Panc1 (cell line): Measurements from ENCODE around the gene SLC44A1. TPM values are rescaled to one million over a fixed set of nuclear protein-coding genes. Genes with fewer than 3 reads are reported as not detected.

Experiments
- ATAC-seq: fragments of 200-7000 bp; cut with Tn5 transposase; 2 replicates; pipeline ENCODE4 v1.9.1; 2020; ENCODE audit warnings: mild to moderate bottlenecking, moderate library complexity
- BruUV-seq: library from RNA; stranded (reverse); fragments of 400-500 nt; replicated peaks from 2 replicates; lab custom pipeline; 2021; lab: Mats Ljungman, UMichigan
- CTCF ChIA-PET: fragments of 300-600 bp; sonication (Branson Sonifier 250); formaldehyde crosslinking; loops from one replicate; lab custom pipeline; 2022; ENCODE audit warnings: antibody characterized with exemption; lab: Charles Lee
- POLR2A ChIA-PET: fragments of 300-600 bp; sonication (Branson Sonifier 250); formaldehyde crosslinking; loops from one replicate; lab custom pipeline; 2022; ENCODE audit warnings: antibody characterized with exemption; lab: Charles Lee
- DNase-seq: peaks from one replicate; pipeline ENCODE4 v3.0.0-alpha.2; 2010; ENCODE audit warnings: low read depth, low spot score
- H3K27ac ChIP-seq: 2 replicates; pipeline ENCODE4 v1.5.1; 2011; ENCODE audit warnings: mild to moderate bottlenecking, low read length, inconsistent platforms
- H3K27me3 ChIP-seq: fragments of 200-500 bp; sonication (Bioruptor generic); 2 replicates; pipeline ENCODE4 v1.6.0; 2014; ENCODE audit warnings: low read length, inconsistent platforms; ENCODE audit not compliant: control insufficient read depth, insufficient read depth
- H3K36me3 ChIP-seq: fragments of 200-500 bp; sonication (Bioruptor generic); 2 replicates; pipeline ENCODE4 v1.5.1; 2014; ENCODE audit warnings: inconsistent platforms, mild to moderate bottlenecking, low read length, moderate library complexity; ENCODE audit not compliant: control insufficient read depth, insufficient read depth
- H3K4me1 ChIP-seq: 2 replicates; pipeline ENCODE4 v1.5.1; 2011; ENCODE audit warnings: inconsistent platforms, mild to moderate bottlenecking, low read length, moderate library complexity; ENCODE audit not compliant: control insufficient read depth, insufficient read depth
- H3K4me3 ChIP-seq, 2 experiments: 2 replicates each; pipeline ENCODE4 v1.5.1; 2011 to 2012; ENCODE audit warnings: low read depth in 2 of 2, low read length in 2 of 2, mild to moderate bottlenecking in 2 of 2, inconsistent platforms in 1 of 2, moderate library complexity in 1 of 2
- H3K9me3 ChIP-seq: fragments of 200-500 bp; sonication (Bioruptor generic); 2 replicates; pipeline ENCODE4 v1.5.1; 2014; ENCODE audit warnings: low read depth, mild to moderate bottlenecking, inconsistent platforms, low read length, moderate library complexity; ENCODE audit not compliant: control insufficient read depth, insufficient read depth
- CTCF ChIP-seq: fragments of 450-650 bp; IDR thresholded peaks from 2 replicates; pipeline ENCODE4 v1.5.1; 2017; ENCODE audit warnings: mild to moderate bottlenecking
- POLR2AphosphoS5 ChIP-seq: IDR thresholded peaks from 2 replicates; pipeline ENCODE4 v1.6.1; 2012; ENCODE audit warnings: mild to moderate bottlenecking, low read depth, low read length, moderate library complexity
- SIN3A ChIP-seq: IDR thresholded peaks from 2 replicates; pipeline ENCODE4 v1.6.1; 2012; ENCODE audit warnings: low read depth, mild to moderate bottlenecking, low read length, moderate library complexity, borderline replicate concordance; ENCODE audit not compliant: insufficient read depth
- TCF7L2 ChIP-seq: IDR thresholded peaks from 2 replicates; pipeline ENCODE4 v1.6.1; 2011; ENCODE audit warnings: mild to moderate bottlenecking, low read depth, low read length, inconsistent platforms
- in situ Hi-C: cut with HindIII; loops from 2 replicates; pipeline ENCODE4 v1.10.0; 2016; ENCODE audit warnings: low sequenced_read_pairs, low pct_unique_long_range_greater_than_20kb
- intact Hi-C: fragments of 100-400 bp; cut with micrococcal nuclease; formaldehyde crosslinking; loops from one replicate; pipeline ENCODE4 v1.10.0; 2022; ENCODE audit not compliant: unreplicated experiment
- total RNA-seq: library from RNA; stranded (reverse); gene quantifications from one replicate; pipeline ENCODE4 v1.2.1, GENCODE V29; 2021; ENCODE audit not compliant: unreplicated experiment
- TF ChIP-seq, protein P1 (sequence below), 2 experiments: IDR thresholded peaks; 2 replicates each; pipeline ENCODE4 v1.6.1; 2011 to 2012; ENCODE audit warnings: low read depth in 2 of 2, control low read depth in 1 of 2, low read length in 1 of 2, mild to moderate bottlenecking in 1 of 2, moderate library complexity in 1 of 2; ENCODE audit not compliant: insufficient read depth in 1 of 2

The SLC44A1 gene
- total RNA-seq, 1 experiment from 2014 or later, result 8.7 TPM

DNA sequence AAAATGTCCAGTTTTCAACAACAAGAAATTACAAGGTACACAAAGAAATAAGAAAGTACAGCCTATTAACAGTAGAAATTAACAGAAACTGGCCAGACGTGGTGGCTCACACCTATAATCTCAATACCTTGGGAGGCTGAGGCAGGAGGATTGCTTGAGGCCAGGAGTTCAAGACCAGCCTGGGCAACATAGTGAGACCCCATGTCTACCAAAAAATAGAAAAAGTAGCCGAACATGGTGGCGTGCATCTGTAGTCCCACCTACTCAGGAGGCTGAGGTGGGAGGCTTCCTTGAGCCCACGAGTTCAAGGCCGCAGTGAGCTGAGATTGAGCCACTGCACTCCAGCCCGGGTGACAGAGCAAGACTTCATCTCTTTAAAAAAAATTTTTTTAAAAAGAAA is 161.9 kb downstream of the SLC44A1 start:
- CTCF ChIA-PET, result no interaction called here
- ATAC-seq (no peak), DNase-seq (no peak)
- Histone ChIP-seq H3K27ac (no peak overlapping the region), H3K9me3 (no peaks in the 10 kb centered on the region), H3K4me1 (no peaks in the 10 kb centered on the region), H3K27me3 (no peaks in the 10 kb centered on the region), H3K4me3 (no peak overlapping the region), H3K36me3 (no peaks in the 10 kb centered on the region)
- BruUV-seq, result no TSS peak
- intact Hi-C loops (no loop called here), in situ Hi-C loops (no loop called here)
- TF ChIP-seq POLR2AphosphoS5, result no peak
- TF ChIP-seq SIN3A, result no peak
- TF ChIP-seq, protein P1, sequence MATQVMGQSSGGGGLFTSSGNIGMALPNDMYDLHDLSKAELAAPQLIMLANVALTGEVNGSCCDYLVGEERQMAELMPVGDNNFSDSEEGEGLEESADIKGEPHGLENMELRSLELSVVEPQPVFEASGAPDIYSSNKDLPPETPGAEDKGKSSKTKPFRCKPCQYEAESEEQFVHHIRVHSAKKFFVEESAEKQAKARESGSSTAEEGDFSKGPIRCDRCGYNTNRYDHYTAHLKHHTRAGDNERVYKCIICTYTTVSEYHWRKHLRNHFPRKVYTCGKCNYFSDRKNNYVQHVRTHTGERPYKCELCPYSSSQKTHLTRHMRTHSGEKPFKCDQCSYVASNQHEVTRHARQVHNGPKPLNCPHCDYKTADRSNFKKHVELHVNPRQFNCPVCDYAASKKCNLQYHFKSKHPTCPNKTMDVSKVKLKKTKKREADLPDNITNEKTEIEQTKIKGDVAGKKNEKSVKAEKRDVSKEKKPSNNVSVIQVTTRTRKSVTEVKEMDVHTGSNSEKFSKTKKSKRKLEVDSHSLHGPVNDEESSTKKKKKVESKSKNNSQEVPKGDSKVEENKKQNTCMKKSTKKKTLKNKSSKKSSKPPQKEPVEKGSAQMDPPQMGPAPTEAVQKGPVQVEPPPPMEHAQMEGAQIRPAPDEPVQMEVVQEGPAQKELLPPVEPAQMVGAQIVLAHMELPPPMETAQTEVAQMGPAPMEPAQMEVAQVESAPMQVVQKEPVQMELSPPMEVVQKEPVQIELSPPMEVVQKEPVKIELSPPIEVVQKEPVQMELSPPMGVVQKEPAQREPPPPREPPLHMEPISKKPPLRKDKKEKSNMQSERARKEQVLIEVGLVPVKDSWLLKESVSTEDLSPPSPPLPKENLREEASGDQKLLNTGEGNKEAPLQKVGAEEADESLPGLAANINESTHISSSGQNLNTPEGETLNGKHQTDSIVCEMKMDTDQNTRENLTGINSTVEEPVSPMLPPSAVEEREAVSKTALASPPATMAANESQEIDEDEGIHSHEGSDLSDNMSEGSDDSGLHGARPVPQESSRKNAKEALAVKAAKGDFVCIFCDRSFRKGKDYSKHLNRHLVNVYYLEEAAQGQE (IDR thresholded peaks at IDR 0.05; ENCODE audit: insufficient read depth in 1 of 2, low read depth in 2 of 2, low read length in 1 of 2), result no peak
- no peak for TF ChIP-seq CTCF
- TF ChIP-seq TCF7L2, result no peak
- POLR2A ChIA-PET, result no interaction called here

DNA sequence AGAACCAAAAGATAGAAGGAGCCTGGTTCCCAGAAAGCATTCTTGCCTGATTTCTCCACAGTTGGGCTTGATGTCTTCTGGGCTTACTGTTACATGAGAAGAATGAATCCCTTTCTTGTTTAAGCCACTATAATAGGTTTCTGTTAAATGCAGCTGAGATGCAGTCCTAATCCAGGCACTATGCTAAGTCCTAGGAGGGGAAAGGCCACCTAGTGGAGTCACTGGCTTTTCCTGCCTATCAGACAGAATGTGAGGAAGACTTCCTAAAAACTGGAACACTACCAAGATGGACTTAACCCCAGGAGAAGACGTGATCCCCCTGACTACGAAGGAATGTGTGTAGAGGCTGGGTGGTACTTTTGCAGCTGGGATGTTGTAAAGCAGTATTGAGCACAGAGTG is 169.1 kb downstream of the SLC44A1 start:
- peak; percentile 37 for TF ChIP-seq CTCF
- TF ChIP-seq, protein P1 (IDR thresholded peaks at IDR 0.05; ENCODE audit: insufficient read depth in 1 of 2, low read depth in 2 of 2, low read length in 1 of 2), result no peak
- ChIA-PET POLR2A (no interaction called here), CTCF (no interaction called here)
- H3K4me1 ChIP-seq, result no peaks in the 10 kb centered on the region
- H3K4me3 ChIP-seq, result no peak overlapping the region
- peak; percentile 70; the same call in 1 of the 2 replicates for ATAC-seq
- no peaks in the 10 kb centered on the region for H3K36me3 ChIP-seq
- no peaks in the 10 kb centered on the region for H3K9me3 ChIP-seq
- H3K27me3 ChIP-seq, result no peaks in the 10 kb centered on the region
- no peak overlapping the region for H3K27ac ChIP-seq
- DNase-seq, result no peak
- BruUV-seq, result no TSS peak
- intact Hi-C loops (loop anchor here (10.0 kb wide), 1 partner anchor 169 kb away; the partner anchor contains the start of gene SLC44A1), in situ Hi-C loops (no loop called here)
